ENCODE data around the gene FOXO6.

DNA sequence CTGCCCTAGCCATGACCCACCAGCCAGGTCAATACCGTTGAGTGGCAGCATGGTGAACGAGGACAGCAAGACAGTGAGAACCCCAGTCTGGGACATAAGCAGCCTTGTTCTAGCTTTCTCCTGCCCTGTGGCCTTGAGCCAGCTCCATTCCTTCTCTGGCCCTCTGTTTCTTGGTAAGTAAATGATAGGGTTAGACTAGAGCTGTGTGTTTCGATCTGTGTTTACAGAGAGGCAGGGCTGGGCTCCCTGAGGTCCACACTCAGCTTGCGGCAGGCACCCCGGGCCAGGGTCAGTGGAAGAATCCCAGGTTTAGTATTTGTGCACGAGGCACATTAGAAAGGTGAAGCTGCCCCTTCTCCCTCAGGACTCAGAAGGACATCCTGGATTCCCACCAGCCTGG is 27.3 kb downstream of the FOXO6 start:
- TF ChIP-seq, protein P1, sequence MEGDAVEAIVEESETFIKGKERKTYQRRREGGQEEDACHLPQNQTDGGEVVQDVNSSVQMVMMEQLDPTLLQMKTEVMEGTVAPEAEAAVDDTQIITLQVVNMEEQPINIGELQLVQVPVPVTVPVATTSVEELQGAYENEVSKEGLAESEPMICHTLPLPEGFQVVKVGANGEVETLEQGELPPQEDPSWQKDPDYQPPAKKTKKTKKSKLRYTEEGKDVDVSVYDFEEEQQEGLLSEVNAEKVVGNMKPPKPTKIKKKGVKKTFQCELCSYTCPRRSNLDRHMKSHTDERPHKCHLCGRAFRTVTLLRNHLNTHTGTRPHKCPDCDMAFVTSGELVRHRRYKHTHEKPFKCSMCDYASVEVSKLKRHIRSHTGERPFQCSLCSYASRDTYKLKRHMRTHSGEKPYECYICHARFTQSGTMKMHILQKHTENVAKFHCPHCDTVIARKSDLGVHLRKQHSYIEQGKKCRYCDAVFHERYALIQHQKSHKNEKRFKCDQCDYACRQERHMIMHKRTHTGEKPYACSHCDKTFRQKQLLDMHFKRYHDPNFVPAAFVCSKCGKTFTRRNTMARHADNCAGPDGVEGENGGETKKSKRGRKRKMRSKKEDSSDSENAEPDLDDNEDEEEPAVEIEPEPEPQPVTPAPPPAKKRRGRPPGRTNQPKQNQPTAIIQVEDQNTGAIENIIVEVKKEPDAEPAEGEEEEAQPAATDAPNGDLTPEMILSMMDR (IDR thresholded peaks at IDR 0.05): no peak
- TF ChIP-seq EP300 (IDR thresholded peaks at IDR 0.05) (no peak), POLR2A (IDR thresholded peaks at IDR 0.05) (no peak)

Data from tibial nerve (tissue), 4 donors.